HepG2 (cell line): Measurements from ENCODE around the gene MRPS11. TPM values are rescaled to one million over a fixed set of nuclear protein-coding genes. Genes with fewer than 3 reads are reported as not detected.

Experiments used
- AHR ChIP-seq: IDR thresholded peaks from 2 replicates; pipeline ENCODE4 v1.6.1; 2018; ENCODE audit warnings: missing genetic modification reagents, missing compliant biosample characterization
- FIP1L1 ChIP-seq: fragments of 200-400 bp; formaldehyde crosslinking; IDR thresholded peaks from 2 replicates; pipeline ENCODE4 v1.6.1; 2018; ENCODE audit warnings: low read depth, mild to moderate bottlenecking, low read length, moderate library complexity, borderline replicate concordance; ENCODE audit not compliant: insufficient read depth
- FOXA1 ChIP-seq, 2 experiments: fragments of 450-650 bp in 1 of 2; sonication (generic) in 1 of 2; formaldehyde crosslinking in 1 of 2; IDR thresholded peaks; 2 replicates each; pipeline versions ENCODE4 v1.4.0 to v1.6.1; 2016 to 2020; ENCODE audit warnings: missing genetic modification reagents in 1 of 2
- SALL1 ChIP-seq: sonication (generic); formaldehyde crosslinking; IDR thresholded peaks from 2 replicates; pipeline ENCODE4 v1.8.0; 2022; ENCODE audit warnings: mild to moderate bottlenecking, missing genetic modification reagents
- SAP130 ChIP-seq: IDR thresholded peaks from 2 replicates; pipeline ENCODE4 v1.6.1; 2016; ENCODE audit warnings: low read depth
- ZFP82 ChIP-seq: sonication (generic); formaldehyde crosslinking; IDR thresholded peaks from 2 replicates; pipeline ENCODE4 v1.5.1; 2020; ENCODE audit warnings: mild to moderate bottlenecking, missing genetic modification reagents, borderline replicate concordance
- ZNF17 ChIP-seq: sonication (generic); formaldehyde crosslinking; IDR thresholded peaks from 2 replicates; pipeline ENCODE4 v1.5.0; 2020; ENCODE audit warnings: mild to moderate bottlenecking, missing genetic modification reagents
- ZNF230 ChIP-seq: sonication (generic); formaldehyde crosslinking; IDR thresholded peaks from 2 replicates; pipeline ENCODE4 v1.4.0; 2020; ENCODE audit warnings: mild to moderate bottlenecking, missing genetic modification reagents
- ZNF234 ChIP-seq: sonication (generic); formaldehyde crosslinking; conservative IDR thresholded peaks from 2 replicates; pipeline ENCODE4 v1.5.1; 2020; ENCODE audit warnings: mild to moderate bottlenecking, missing genetic modification reagents
- ZNF3 ChIP-seq: IDR thresholded peaks from 2 replicates; pipeline ENCODE4 v1.7.0; 2017; ENCODE audit warnings: inconsistent platforms
- ZNF335 ChIP-seq: sonication (generic); formaldehyde crosslinking; IDR thresholded peaks from 2 replicates; pipeline ENCODE4 v1.4.0; 2020; ENCODE audit warnings: missing genetic modification reagents
- ZNF781 ChIP-seq: sonication (generic); formaldehyde crosslinking; IDR thresholded peaks from 2 replicates; pipeline ENCODE4 v1.5.1; 2020; ENCODE audit warnings: borderline replicate concordance, mild to moderate bottlenecking, missing genetic modification reagents; ENCODE audit errors: not compliant biosample characterization
- polyA plus RNA-seq, 8 experiments: library from polyadenylated mRNA; depleted of rRNA in 3 of 8; stranded (reverse) in 7 of 8; unstranded in 1 of 8; fragments of >200 nt; fragmentation: Illumina TruSeq in 4 of 8; extraction: Trizol in 4 of 8; gene quantifications; 2 replicates each; pipeline versions ENCODE4 v1.2.1 to v1.2.3, GENCODE V29; 2011 to 2016; ENCODE audit warnings: low read depth in 4 of 8, missing spikeins in 1 of 8, mixed read lengths in 1 of 8; ENCODE audit not compliant: insufficient read depth in 1 of 8
- total RNA-seq, 5 experiments: library from RNA; depleted of rRNA; stranded (reverse); fragments of >200 nt; fragmentation: Illumina TruSeq; extraction: Trizol; gene quantifications; 2 replicates each; pipeline ENCODE4 v1.2.3, GENCODE V29; 2016; ENCODE audit warnings: low read depth in 1 of 5
- TF ChIP-seq, protein P1 (sequence below): sonication (generic); formaldehyde crosslinking; IDR thresholded peaks from 2 replicates; pipeline ENCODE4 v1.4.0; 2020; ENCODE audit warnings: missing genetic modification reagents, borderline replicate concordance
- TF ChIP-seq, protein P2 (sequence below): sonication (generic); formaldehyde crosslinking; IDR thresholded peaks from 2 replicates; pipeline ENCODE4 v1.8.0; 2023; ENCODE audit warnings: mild to moderate bottlenecking, missing genetic modification reagents
- TF ChIP-seq, protein P3 (sequence below): sonication (generic); formaldehyde crosslinking; IDR thresholded peaks from 2 replicates; pipeline ENCODE4 v1.4.0; 2020; ENCODE audit warnings: missing genetic modification reagents
- TF ChIP-seq, protein P4 (sequence below): sonication (generic); formaldehyde crosslinking; IDR thresholded peaks from 2 replicates; pipeline ENCODE4 v1.8.0; 2022; ENCODE audit warnings: missing genetic modification reagents, mild to moderate bottlenecking, inconsistent platforms, borderline replicate concordance
- TF ChIP-seq, protein P5 (sequence below): sonication (generic); formaldehyde crosslinking; IDR thresholded peaks from 2 replicates; pipeline ENCODE4 v1.5.0; 2020; ENCODE audit warnings: mild to moderate bottlenecking, missing genetic modification reagents
- TF ChIP-seq, protein P6 (sequence below): IDR thresholded peaks from 2 replicates; pipeline ENCODE4 v1.6.1; 2012; ENCODE audit warnings: inconsistent platforms

Gene MRPS11
- total and polyA plus RNA-seq, 2 of the 13 experiments (the other 11 are each of a cell fraction or from before 2014, with no cell fraction given): 50.1 to 72.7 TPM

DNA sequence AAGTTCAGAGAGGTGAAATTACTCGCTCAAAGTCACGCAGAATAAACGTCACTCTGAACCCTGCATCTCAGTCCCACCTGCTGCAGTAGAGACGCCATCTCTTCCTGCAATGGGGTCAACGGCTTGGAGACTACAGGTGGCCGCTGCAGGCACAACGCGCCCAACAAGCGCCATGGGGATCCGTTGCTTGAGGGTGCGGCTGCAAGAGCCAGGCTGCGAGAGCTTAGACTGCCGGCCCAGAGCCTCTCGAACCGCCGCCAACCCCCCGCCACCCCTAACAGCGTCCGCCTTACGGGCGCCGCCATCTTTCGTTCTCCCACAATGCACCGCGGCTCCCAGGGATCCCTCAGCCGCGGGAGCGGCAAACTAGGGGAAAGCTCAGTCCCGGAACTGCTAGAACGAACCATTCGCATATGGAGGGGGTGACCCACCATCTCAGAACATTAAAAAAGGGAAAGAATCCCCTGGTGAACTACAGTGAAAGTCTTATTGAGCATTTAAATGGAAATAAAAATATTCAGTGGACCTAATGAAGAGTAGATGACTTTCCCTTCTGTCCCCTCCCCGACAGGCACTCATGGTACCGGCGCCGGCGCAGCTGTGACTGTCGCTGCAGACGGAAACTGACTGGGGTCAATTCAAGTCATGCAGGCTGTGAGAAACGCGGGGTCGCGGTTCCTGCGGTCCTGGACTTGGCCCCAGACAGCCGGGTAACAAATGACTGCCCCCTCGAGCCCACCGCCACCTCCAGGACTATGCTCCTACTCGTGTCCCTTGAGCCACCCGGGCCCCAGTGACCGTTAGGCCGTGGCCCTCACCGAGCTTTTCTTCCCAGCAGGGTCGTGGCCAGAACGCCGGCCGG lies at the start of gene MRPS11, which contains the start of gene MRPL46 (continued):
- TF ChIP-seq, protein P1, sequence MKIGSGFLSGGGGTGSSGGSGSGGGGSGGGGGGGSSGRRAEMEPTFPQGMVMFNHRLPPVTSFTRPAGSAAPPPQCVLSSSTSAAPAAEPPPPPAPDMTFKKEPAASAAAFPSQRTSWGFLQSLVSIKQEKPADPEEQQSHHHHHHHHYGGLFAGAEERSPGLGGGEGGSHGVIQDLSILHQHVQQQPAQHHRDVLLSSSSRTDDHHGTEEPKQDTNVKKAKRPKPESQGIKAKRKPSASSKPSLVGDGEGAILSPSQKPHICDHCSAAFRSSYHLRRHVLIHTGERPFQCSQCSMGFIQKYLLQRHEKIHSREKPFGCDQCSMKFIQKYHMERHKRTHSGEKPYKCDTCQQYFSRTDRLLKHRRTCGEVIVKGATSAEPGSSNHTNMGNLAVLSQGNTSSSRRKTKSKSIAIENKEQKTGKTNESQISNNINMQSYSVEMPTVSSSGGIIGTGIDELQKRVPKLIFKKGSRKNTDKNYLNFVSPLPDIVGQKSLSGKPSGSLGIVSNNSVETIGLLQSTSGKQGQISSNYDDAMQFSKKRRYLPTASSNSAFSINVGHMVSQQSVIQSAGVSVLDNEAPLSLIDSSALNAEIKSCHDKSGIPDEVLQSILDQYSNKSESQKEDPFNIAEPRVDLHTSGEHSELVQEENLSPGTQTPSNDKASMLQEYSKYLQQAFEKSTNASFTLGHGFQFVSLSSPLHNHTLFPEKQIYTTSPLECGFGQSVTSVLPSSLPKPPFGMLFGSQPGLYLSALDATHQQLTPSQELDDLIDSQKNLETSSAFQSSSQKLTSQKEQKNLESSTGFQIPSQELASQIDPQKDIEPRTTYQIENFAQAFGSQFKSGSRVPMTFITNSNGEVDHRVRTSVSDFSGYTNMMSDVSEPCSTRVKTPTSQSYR: no peak
- TF ChIP-seq, protein P2, sequence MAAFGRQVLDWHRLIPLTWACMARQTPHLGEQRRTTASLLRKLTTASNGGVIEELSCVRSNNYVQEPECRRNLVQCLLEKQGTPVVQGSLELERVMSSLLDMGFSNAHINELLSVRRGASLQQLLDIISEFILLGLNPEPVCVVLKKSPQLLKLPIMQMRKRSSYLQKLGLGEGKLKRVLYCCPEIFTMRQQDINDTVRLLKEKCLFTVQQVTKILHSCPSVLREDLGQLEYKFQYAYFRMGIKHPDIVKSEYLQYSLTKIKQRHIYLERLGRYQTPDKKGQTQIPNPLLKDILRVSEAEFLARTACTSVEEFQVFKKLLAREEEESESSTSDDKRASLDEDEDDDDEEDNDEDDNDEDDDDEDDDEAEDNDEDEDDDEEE (CRISPR knock-in tag): no peak
- TF ChIP-seq FIP1L1 (no peak), ZNF234 (CRISPR knock-in tag) (no peak), FOXA1 (IDR thresholded peaks at IDR 0.05) (no peak), FOXA1 (CRISPR knock-in tag; IDR thresholded peaks at IDR 0.05) (no peak), ZNF335 (CRISPR knock-in tag) (no peak), ZNF230 (0 out of 2 replicates have a peak, but pooled peaks have one; percentile 76), SAP130 (CRISPR knock-in tag) (peak; percentile 84), SALL1 (CRISPR knock-in tag) (peak; percentile 51), ZNF3 (CRISPR knock-in tag) (0 out of 2 replicates have a peak, but pooled peaks have one; percentile 11), AHR (no peak), ZNF17 (CRISPR knock-in tag) (no peak), ZNF781 (no peak), ZFP82 (CRISPR knock-in tag) (0 out of 2 replicates have a peak, but pooled peaks have one; percentile 38)
- TF ChIP-seq, protein P3, sequence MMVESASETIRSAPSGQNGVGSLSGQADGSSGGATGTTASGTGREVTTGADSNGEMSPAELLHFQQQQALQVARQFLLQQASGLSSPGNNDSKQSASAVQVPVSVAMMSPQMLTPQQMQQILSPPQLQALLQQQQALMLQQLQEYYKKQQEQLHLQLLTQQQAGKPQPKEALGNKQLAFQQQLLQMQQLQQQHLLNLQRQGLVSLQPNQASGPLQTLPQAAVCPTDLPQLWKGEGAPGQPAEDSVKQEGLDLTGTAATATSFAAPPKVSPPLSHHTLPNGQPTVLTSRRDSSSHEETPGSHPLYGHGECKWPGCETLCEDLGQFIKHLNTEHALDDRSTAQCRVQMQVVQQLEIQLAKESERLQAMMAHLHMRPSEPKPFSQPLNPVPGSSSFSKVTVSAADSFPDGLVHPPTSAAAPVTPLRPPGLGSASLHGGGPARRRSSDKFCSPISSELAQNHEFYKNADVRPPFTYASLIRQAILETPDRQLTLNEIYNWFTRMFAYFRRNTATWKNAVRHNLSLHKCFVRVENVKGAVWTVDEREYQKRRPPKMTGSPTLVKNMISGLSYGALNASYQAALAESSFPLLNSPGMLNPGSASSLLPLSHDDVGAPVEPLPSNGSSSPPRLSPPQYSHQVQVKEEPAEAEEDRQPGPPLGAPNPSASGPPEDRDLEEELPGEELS (CRISPR knock-in tag): no peak
- TF ChIP-seq, protein P4, sequence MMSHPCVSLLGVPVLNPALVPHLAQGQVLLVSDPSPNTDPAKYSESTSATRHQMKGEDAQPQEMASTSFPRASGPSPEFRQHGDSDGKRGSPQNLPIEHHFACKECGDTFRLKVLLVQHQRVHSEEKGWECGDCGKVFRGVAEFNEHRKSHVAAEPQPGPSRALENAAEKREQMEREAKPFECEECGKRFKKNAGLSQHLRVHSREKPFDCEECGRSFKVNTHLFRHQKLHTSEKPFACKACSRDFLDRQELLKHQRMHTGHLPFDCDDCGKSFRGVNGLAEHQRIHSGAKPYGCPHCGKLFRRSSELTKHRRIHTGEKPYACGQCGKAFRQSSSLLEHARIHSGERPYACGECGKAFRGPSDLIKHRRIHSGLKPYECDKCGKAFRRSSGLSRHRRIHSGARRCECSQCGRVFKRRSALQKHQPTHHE (CRISPR knock-in tag): 0 out of 2 replicates have a peak, but pooled peaks have one; percentile 56
- TF ChIP-seq, protein P5, sequence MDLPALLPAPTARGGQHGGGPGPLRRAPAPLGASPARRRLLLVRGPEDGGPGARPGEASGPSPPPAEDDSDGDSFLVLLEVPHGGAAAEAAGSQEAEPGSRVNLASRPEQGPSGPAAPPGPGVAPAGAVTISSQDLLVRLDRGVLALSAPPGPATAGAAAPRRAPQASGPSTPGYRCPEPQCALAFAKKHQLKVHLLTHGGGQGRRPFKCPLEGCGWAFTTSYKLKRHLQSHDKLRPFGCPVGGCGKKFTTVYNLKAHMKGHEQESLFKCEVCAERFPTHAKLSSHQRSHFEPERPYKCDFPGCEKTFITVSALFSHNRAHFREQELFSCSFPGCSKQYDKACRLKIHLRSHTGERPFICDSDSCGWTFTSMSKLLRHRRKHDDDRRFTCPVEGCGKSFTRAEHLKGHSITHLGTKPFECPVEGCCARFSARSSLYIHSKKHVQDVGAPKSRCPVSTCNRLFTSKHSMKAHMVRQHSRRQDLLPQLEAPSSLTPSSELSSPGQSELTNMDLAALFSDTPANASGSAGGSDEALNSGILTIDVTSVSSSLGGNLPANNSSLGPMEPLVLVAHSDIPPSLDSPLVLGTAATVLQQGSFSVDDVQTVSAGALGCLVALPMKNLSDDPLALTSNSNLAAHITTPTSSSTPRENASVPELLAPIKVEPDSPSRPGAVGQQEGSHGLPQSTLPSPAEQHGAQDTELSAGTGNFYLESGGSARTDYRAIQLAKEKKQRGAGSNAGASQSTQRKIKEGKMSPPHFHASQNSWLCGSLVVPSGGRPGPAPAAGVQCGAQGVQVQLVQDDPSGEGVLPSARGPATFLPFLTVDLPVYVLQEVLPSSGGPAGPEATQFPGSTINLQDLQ: no peak
- TF ChIP-seq, protein P6, sequence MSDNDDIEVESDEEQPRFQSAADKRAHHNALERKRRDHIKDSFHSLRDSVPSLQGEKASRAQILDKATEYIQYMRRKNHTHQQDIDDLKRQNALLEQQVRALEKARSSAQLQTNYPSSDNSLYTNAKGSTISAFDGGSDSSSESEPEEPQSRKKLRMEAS: peak; percentile 67
